Lower leg skin (tissue), 3 donors: ENCODE results near the gene IPCEF1.

Experiments
- CTCF ChIP-seq, 3 donors: fragments of 450-650 bp; IDR thresholded peaks; one replicate each; pipeline ENCODE4 v1.5.1; 2016; ENCODE audit warnings: antibody characterized with exemption in 3 of 3, mild to moderate bottlenecking in 3 of 3, moderate library complexity in 2 of 3
- POLR2A ChIP-seq, 2 donors: fragments of 450-650 bp; IDR thresholded peaks; one replicate each; pipeline ENCODE4 v1.6.1; 2016 to 2017; ENCODE audit warnings: antibody characterized with exemption in 2 of 2, mild to moderate bottlenecking in 1 of 2, moderate library complexity in 1 of 2

DNA sequence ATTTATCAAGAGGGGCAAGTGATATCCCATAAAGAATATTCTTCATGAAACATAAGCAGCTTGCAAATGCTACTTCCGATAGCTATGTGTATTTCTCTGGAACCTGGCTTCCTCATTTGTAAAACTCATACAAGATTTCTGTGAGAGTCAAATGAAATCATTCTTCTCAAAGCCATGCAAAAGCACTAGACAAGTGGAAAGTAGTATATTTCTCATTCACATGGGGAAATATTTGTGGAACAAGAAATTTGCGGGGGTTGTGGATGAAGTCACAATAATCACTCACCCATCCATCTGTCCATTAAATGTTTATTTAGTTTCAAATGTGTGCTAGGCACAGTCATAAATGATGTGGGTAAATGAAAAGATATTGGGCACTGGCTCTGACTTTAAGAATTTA lies 150.5 kb downstream of the IPCEF1 start:
- no peak for TF ChIP-seq CTCF (IDR thresholded peaks at IDR 0.05)
- TF ChIP-seq POLR2A (IDR thresholded peaks at IDR 0.05): no peak
